ENCODE measurements around the gene DEF6.

DEF6 gene, protein sequence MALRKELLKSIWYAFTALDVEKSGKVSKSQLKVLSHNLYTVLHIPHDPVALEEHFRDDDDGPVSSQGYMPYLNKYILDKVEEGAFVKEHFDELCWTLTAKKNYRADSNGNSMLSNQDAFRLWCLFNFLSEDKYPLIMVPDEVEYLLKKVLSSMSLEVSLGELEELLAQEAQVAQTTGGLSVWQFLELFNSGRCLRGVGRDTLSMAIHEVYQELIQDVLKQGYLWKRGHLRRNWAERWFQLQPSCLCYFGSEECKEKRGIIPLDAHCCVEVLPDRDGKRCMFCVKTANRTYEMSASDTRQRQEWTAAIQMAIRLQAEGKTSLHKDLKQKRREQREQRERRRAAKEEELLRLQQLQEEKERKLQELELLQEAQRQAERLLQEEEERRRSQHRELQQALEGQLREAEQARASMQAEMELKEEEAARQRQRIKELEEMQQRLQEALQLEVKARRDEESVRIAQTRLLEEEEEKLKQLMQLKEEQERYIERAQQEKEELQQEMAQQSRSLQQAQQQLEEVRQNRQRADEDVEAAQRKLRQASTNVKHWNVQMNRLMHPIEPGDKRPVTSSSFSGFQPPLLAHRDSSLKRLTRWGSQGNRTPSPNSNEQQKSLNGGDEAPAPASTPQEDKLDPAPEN

DNA sequence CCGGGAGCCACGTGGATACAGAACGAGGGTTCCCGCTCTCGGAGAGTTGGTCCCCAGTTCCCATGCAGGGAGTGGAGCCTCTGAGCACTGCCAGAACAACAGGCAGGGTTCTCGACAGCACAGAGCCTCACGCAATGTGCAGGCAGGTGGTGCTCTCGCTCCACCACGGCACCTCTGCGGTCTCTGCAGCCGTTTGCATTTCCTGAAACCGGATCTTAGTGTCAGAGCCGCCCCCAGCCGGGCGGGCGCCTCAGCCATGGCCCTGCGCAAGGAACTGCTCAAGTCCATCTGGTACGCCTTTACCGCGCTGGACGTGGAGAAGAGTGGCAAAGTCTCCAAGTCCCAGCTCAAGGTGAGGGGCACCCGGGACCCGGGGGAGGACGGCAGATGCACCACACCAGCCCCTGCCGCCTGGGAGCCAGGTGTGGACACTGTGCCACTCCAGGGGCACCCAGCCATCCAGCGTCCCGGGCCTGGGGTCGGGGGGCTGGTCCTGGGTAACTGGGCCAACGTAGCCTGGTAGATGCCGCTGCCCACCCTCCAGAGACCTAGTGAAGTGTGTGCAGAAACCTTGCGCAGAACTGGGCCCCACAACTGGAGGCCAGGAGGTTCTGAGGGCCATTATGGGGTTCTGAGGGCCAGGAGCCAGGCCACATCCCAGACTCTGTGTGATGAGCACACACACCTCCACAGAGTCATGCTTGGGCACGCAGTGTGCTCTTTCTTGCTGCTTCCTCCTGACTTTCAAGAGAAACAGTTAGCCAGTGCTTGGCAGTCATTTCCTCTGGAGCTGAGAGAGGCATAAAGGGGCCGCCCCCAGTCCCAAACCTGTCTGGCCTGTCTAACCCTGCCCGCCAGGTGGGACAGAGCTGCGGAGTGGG, at the start of gene DEF6:
DEF6 (plus strand) TSS at position 218 of the 881 bp plus-strand sequence; CDS start at position 257, 39 bp downstream.
- DNase-seq (ENCODE audit: low read depth), result peak; percentile 83

DNA sequence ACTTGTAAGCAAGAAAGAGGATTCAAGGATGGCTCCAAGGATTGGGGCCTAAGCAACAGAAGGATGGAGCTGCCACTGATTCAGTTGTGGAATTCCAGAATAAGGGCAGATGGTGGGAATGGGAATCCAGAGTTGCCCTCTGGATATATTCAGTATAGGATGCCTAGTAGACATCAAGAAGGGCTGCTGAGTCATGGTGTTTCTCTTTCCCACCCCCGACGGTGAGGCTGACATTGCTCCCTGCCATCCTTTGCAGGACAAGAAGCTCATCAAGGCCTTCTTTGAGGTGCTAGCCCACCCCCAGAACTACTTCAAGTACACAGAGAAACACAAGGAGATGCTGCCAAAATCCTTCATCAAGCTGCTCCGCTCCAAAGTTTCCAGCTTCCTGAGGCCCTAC, 49.3 kb upstream of the DEF6 start:
- DNase-seq (ENCODE audit: low read depth), result no peak

DNA sequence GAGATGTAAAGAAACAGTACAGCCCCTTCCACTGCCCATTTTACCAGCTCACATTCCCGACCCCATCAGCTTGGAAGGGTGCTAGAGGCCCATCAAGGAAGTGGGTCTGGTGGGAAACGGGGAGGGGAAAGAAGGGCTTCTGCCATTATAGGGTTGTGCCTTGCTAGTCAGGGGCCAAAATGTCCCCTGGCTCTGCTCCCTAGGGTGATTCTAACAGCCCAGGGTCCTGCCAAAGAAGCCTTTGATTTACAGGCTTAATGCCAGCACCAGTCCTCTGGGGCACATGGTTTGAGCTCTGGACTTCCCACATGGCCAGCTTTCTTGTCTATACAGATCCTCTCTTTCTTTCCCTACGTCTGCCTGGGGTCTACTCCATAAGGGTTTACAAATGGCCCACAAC, 48.7 kb upstream of the DEF6 start:
- DNase-seq (ENCODE audit: low read depth), result no peak

DNA sequence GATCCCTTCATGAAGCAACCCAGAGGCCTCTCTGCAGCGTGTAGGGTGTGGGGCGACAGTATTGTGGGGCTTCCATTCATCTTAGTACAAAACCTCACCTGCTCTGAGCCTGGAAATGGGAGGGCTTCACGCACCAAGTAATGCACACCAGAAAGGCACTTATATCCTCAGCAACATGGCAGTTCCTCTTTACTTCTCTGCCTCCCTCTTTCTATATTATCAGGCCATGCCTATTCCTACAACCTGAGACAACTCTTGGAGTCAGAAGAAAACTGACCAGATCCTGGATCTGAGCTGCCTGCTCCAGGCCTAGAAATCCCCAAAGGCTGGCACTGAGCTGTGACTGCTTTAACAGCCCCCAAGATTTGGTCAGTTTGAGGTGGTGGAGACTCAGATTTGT, 45.7 kb upstream of the DEF6 start:
- DNase-seq (ENCODE audit: low read depth), result no peak

DNA sequence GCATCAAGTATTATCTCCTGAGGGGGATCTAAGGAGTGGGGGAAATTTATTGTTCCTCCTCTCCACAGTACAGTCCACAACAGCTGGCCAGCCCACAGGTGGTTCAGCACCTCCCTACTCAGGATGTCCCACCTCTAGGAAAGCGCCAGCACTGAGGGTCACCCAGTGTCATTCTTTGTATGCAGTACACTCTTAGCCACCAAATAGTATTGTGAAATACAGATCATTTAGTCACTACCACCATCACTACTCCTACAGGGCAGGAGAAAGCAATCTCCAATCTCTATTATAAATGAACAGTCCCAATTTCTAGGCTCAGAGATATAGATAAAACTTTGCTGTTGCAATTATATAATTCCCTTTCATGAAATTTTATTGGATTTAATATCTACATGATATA, 44.4 kb upstream of the DEF6 start:
- DNase-seq (ENCODE audit: low read depth), result no peak

DNA sequence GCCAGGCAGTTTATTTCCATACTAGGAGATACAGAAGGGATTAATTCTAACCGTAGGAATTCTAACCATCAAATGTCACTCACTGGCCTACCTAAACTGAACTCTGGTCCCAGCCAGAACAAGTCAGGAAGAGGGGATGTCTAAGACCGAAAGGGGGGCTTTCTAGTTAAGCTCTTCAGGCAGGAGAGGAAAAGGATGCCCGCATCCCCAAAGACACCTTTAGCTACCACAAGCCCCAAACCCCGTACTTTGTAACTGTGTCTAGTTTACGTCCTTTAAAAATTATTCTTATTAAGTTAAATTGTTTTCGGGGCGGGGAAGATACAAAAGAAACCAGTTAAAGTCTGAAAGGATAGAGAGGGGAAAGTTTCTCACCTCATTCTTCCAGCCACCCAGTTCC, 39.3 kb upstream of the DEF6 start:
- no peak for DNase-seq (ENCODE audit: low read depth)

DNA sequence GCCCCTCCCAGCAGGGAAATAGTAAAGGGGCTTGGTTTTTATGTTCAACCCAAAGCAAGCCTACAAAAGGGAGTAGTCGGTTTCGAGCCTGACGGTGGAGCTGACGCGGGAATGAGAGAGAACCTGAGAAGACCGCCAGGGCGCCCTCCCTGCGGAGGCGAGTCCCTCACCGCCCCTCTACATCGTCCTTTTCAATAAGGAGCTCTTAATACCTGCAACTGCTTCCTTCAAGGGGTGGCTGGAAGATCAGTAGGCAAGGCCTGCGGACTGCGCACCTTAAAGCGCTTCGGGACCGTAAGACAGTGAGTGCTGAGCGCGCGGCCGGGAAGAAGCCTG, 38.8 kb upstream of the DEF6 start:
- DNase-seq (ENCODE audit: low read depth), result peak; percentile 14

DNA sequence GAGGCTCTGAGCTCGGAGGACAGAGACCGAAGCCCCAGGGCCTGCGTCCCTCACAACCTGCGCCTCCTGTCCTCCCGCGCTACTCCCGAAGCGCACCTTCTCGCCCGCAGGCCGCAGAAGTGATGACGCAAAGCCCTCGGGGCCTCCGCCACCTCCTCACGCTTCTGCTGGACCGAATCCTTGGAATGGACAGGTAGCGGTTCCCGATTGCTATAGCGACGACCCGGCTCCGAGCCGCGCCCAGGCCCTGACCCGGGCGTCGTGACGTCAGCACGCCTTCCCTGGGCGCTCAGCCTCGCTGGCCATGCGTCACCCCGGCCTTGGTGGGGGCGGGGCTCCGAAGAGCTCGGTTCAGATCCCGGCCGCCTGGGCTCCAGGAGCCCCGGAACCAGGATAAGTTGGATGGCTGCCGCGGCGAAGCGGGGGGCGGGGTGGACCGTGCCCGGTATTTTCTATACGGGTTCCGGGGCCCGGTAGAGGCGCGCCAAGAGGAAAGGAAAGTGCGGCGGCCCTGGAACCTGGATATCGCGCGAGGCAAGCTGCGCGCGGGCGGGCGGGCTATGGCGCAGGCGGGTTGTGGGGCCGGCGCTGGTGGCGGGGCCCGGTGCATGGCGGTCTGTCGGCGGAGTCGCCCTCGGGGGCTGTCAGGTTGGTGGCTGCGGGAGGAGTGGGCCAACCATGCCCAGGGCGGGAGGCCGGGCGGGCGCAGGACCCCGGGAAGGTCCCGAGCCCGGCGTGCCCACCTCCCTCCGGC, 38.2 kb upstream of the DEF6 start, which contains the start of gene ZNF76:
ZNF76 (plus strand) TSS at position 542 of the 754 bp plus-strand sequence. CDS start 21,417 bp downstream, outside the sequence.
- DNase-seq (ENCODE audit: low read depth), result peak; percentile 85

DNA sequence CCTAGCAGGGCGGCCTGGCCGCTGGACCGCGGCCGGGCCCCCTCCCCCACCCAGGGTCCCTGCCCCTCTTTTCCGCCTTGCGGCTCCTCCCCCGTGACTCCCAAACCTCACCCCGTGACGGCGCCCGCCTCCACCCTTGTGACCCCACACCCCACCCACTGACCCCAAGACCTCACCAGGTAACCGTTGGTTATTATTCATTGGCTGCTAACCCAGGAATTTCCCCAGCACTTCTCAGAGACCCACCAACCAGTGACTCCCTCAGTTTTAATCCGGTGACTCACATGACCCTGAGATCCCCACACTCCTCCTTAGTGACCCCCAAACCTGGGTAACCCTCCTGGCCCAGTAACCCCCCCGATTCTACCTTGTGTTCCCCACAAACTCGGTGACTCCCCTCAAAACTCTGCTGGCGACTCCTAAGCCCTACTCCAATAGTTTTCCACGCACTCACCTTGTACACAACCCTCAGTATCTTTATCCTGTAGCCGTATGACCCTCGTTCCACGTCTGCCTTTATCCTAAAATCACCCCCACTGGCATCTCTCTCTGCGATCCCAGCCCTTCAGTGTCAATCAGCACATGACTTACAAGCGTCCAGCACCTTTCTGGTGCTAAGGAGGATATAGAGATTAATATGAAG, 37.5 kb upstream of the DEF6 start:
- DNase-seq (ENCODE audit: low read depth), result peak; percentile 71

DNA sequence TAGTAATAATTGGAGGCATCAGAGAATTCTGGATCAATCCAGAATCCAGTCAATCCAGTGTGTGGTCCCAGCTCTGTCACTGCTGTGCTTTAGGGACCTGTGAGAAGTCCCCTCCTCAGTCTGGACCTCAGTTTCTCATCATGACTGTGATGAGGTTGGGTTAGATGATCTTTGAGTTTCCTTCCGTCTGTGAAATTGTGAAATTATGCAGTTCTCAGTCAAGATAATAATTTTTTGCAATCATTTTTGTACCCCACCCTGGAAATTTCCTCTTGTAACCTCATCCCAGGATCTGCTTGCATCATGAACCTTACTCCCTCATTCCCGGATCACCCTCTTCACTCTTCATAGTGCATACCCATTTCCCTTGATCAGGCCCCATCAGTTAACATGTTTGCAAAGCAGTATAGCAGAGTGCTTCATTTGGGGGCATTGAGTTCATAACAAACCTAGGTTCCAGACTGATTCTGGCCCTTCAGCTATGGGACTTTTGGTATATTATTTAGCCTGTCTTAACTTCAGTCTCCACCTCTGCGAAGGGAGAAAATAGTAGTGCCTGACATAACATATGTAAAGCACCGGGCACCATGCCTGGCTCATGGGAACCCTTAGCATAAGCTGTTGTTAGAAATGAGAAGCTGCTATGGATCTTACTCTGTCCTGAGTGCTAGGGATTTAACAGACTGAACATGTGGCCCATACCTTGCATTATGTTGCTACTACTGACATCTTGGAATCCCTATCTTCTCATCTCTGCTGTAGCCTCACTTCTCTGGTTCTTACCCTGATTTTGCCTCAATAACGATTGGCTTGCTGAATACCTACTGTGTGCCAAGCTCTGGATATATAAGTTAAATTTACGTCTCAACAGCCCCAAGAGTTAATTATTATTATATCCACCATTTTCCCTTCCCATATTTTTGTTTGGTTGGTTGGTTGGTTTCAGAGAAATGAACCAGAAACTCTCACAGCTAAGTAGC, 36.7 kb upstream of the DEF6 start:
- no peak for DNase-seq (ENCODE audit: low read depth)

DNA sequence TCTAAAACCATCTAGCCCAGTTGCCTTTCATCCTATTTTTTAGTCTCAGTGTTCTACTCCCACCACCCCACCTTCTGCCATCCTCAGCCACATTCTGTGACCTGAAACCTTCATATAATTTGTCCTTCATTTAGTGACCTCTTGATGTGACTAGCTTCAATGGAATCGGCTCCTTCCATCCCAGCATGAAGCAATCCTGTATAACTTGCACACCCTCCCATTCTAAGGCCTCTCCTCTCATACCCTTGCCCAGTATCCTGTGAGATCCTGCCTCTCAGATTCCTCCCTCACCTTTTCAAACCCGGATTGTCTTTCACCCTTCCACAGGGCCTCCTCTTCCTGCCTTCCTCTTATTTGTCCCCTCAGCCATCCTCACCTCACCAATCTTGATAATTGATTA, 35.0 kb upstream of the DEF6 start:
- no peak for DNase-seq (ENCODE audit: low read depth)

DNA sequence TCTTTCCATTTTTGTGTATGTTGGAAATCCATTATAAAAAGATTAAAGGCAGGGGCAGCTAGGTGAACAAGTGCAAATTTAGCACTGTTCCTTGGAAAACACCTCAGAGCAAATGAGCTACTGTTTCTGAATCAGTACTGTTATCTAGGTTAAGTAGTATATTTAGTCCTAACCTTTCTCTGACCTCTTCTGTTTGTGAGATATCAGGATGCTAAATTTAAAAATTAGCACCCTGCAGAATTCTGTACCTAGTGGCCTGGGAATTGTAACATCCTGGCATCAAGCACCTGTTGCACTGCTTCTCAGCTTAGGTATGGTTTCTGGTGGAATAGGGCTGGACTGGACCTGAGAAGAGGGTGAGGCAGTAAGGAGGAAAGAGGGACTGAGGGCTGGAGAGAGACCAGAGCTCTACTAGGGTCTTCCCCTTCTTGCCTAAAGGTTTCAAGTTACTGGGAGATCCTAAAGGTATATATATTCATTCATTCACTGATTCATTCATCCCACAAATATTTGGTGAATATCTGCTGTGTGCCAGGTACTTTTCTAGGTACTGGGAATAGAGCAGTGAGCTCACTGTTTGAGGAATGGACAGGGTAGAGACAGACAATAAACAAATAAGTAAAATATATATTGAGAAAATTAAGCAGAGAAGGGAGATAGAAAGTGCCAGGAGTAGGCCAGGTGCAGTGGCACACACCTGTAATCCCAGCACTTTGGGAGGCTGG, 32.9 kb upstream of the DEF6 start:
- no peak for DNase-seq (ENCODE audit: low read depth)

DNA sequence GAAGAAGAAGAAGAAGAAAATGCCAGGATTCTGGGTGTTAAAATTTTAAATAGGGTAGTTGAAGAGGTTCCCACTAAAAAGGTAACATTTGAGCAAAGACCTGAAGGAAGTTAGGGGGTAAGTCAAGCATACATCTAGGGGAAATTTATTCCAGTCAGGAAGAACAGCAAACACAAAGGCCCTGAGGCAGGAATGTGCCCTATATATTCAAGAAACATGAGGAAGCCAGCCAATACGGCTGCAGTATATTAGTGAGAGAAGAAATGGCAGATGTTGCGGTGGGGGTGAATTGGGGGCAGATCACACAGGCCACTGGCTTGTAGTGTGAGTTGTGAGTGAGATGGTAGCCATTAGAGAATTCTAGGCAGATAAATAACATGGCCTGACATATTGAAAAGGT, 32.1 kb upstream of the DEF6 start:
- no peak for DNase-seq (ENCODE audit: low read depth)

DNA sequence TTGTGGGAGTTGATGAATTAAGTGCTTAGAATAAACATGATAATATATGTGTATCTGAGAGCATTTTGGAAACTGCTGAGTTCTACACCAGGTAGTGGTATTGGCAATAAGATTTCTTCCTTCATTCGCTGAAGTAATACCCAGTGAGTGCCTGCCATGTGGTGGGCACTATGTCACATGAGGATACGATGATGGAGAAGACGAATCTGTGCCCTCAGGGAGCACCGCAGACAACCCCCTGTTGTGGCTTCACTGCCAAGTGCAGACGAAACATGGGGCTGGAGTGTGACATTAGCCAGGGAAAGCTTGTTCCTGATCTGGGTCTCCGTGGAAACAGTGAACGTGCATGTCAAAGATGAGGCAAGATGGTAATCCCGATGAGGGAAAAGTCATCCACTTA, 30.2 kb upstream of the DEF6 start:
- no peak for DNase-seq (ENCODE audit: low read depth)

DNA sequence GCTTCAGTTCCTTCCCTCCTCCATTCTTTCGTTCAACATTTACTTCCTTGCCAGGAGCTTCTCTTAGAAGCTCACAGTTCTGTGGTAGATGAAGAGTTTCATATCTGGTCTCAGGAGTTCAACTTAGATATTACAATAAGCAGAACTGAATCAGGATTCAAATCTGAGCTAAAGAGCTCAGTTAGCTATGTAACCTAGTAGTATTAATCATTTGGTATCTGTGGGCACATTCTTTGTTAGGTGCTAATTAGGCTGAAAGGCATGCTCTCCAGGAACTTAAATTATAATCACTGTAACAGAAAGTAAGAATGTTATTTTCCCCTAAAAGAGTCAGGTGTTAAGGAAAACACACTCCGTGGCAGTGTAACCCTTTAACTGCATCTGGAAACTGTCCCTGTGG, 29.7 kb upstream of the DEF6 start:
- DNase-seq (ENCODE audit: low read depth), result no peak

DNA sequence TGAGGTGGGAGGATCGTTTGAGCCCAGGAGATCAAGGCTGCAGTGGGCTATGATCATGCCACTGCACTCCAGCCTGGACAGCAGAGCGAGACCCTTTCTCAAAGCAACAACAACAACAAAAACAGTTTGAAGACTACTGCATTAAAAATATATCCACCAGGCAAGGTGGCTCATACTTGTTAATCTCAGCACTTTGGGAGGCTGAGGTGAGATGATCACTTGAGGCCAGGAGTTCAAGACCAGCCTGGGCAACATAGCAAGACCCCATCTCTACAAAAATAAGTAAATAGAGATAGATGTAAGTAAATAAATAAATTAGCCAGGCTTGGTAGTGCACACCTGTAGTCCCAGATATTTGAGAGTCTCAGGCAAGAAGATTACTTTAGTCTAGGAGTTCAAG, 25.6 kb upstream of the DEF6 start:
- no peak for DNase-seq (ENCODE audit: low read depth)

DNA sequence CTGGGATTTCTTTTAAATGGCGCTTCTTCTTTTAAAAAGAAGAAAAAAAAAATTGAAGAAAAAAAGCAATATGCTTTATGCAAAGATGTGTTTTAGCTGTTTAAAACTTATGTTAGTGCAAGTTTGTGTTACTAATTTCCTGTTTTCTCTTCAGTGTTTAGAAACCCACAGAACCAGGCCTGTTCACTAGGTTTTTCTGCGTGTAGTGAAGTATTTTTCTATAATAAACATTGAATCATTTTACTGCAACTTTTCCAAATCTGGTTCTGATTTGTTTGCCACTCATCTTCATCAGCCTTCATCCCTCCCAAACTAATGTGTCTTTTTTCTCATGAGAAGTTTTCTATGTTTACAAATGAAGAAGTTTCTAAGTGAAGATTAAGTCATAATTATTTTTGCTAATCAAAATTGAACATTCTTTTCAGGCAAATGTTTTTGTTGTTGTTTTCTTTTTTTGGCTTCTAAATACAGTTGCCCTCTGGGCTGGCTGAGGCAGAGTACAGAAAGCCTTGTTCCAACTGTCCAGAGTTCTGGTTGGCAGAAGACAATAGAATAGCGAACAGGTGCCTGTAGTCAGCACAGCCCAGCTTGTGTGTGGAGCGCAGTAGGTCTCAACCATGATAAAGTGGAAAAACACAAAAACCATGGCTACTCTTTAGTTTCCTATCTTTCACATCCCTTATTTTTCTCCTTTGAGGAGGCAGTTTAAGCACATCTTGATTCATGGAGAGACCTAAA, 23.6 kb upstream of the DEF6 start:
- DNase-seq (ENCODE audit: low read depth), result no peak

DNA sequence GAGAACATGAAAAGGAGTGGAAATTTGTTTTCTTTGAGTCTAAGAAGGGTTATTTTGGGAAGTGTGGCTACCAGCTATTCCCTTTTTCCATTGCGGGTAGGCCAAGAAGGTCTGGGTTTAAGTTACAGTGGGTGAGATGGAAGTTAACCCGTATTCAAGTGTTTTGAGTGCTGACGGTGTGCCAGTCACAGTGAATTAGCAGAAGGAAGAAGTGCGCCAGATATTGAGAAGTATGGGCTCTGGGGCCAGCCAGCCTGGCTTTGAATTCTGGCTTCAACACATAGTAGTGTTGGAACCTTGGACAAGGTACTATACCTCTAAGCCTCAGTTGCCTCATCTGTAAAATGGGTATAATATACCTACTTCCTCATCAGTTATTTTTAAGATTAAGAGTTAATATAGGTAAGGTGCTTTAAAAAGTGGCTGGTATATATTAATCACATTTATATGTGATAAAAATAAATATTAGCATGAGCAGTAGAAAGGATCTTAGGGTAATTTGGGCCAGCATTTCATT, 21.8 kb upstream of the DEF6 start:
- DNase-seq (ENCODE audit: low read depth), result no peak

DNA sequence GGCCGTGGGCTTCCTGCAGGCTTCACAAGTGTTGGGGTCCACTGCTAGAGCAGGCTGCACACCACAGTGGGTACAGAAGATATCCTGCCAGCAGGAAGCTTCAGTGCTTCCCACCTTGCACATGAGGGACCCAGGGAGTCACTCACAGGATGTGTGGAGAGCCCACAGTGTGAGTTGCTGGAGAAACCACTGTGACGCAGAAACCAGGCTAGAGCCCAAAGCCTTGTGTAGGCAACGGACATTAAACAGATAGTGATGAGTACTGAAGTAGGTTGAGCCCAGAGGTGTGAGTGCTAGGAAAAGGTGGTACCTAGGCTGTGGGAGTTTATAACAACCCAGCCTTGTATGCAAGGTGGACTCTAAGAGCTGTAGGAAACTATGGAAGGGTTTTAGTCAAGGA, 18.9 kb upstream of the DEF6 start:
- no peak for DNase-seq (ENCODE audit: low read depth)
